GM21619 (cell line): ENCODE data around the gene RAP2A.

Experiments used
- ATAC-seq: cut with Tn5 transposase; IDR thresholded peaks from one replicate; pipeline ENCODE4 v1.9.1; 2021; ENCODE audit not compliant: unreplicated experiment

RAP2A gene

DNA sequence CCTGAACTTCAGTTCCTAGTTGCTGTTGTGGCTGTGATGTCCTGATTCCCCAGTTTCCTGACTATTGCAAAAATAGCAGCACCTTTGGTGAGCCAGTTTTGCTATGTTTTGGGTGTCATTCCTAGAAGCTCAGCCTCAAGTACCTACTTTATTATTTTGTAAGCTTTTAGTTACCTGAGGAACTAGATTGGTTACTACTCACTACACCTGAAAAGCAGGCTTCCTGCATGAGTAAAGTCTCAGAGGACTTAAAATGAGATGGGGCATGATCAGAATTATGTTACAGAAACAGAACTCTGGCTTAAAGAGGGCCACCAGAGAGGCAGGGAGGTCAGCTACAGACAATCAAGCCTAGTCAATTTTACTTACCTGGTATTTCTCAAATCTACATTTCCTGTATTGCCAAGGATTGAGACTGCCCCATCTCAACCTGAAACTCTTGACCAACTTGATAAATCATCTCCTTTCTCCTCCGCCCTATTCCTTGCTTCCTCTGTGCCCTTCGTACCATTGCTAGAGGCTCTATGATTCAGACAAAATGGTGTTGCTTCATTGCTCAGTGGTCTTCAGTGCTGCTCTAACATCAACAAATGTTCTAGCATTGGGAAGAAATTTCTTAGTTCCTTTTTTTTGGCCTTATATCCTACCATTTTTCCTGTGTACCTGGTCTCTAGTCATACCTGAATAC lies 58.9 kb downstream of the RAP2A start:
- no peak for ATAC-seq

DNA sequence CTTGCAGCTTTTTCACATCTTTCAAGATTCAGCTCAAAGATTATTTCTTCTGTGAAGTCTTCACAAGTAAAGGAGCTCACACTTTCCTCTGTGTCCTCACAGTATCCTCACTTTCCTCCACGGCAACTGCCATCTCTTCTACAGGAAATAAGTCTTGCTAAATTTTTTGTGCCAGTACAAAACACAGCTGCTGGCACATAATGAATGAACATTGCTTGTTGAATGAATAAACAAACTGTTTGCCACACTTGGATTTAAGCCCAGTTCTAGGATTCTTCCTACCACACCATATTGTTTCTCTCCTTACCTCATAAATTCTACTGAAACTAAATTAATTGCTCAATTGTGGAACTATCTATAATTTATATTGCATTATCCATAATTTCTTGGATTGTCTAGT lies 59.5 kb downstream of the RAP2A start:
- no peak for ATAC-seq

DNA sequence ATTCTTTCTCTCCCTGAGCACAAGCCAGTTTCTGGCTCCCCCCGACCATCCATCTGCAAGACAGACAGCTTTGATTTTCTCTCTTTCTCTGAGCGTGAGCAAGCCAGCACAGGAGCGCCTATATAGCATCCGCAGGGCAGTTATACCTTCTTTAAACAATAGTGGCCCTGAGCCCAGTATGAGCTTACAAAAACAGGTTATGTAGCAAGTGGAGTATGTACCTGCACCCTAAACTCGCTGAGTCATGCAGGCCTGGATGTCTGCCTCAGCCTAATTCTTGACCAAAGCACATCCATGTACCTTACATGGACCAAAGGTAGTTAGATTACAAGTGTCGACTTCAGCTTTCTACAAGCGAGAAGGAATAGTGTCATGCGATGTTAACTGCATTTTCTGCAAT lies 61.7 kb downstream of the RAP2A start:
- no peak for ATAC-seq

GRCh38 chr13:97496511-97496910 lies 62.5 kb downstream of the RAP2A start:
- ATAC-seq: no peak

DNA sequence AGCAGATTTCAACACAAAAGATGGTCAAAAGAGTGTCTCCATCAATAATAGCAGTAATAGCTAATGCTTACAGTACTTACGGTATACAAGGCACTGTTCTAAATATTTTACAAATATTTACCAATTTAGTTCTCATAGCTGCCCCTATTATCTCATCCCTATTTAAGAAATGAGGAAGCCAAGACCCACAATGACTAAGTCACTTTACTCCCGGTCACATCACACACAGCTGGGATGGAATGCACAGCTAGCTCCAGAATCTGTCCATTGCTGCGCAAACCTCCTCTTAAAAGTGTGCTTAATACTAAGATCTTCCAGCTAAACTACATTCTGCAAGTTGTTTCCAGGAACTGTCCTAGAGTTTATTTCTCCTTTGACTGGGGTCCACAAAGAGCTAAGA lies 63.4 kb downstream of the RAP2A start:
- ATAC-seq: no peak

DNA sequence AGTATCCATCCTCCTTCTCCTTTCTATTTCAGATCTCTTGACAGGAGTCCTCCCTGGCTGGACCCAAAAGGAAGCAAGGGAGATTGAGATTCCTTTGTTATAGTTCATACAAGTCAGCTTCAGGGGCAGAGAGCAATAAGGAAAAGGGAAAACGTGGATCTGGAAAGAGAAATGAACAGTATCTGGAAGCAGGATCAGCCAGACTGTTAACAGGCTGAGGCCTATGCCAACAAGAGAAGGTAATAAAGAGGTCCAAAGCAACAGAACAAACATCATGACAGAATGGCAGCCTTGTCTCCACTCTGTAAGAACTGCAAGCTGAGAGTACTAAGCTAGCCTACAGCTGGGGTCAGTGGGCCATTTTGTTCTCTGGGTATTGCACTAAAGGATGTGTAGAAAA lies 64.5 kb downstream of the RAP2A start:
- ATAC-seq: no peak

DNA sequence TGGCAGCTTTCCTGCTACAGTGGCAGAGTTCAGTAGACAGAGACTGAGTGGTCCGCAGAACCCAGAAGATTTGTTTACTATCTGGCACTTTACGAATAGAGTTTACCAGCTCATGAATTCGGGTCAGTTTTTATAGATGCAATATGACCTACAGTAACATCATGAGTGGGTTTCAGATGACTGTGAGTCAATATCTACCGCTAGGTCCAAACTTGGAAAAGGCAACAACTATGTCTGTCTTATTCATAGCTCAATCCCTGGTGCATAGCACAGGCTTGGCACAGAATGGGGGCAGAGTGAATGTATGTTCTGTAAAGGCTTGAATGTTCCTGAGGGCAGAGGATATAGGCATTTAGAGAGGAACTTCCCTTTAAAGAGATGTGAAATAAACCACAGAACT lies 65.2 kb downstream of the RAP2A start:
- ATAC-seq: no peak

DNA sequence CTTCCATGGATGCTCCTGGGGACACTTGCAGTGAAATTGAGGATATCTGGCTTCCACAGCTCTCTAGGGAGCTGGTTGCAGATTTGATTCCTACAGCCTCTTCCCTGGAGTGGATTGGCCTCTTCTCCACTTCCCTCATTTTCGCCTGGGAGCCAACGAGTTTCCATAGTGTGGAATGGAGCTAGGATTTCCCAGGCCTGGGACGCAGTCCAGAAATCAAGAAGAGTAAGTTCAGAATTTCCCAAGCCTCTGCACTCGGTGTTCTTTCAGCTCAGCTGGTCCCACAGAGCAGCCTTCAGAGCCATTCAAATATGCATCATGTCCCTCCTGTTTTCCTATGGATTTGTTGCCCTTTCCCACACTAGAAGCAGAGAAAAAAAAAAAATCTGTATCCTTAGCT lies 68.2 kb downstream of the RAP2A start:
- ATAC-seq: no peak

- no peak for ATAC-seq
These were observed 68.7 kb downstream of the RAP2A start for GRCh38 chr13:97502706-97503105.

GRCh38 chr13:97505017-97505416 lies 71.0 kb downstream of the RAP2A start:
- ATAC-seq: no peak

DNA sequence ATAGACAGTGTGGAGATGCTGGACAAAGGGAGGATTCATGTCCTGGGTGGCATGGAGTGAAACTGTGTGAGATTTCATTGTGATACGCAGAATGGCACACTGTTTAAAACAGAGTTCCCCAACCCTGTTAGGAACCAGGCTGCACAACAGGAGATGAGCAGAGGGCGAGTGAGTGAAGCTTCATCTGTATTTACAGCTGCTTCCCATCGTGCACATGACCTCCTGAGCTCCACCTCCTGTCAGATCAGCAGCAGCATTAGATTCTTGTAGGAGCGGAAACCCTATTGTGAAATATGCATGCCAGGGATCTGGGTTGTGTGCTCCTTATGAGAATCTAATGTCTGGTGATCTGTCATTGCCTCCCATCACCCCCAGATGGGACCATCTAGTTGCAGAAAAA lies 72.5 kb downstream of the RAP2A start:
- no peak for ATAC-seq

DNA sequence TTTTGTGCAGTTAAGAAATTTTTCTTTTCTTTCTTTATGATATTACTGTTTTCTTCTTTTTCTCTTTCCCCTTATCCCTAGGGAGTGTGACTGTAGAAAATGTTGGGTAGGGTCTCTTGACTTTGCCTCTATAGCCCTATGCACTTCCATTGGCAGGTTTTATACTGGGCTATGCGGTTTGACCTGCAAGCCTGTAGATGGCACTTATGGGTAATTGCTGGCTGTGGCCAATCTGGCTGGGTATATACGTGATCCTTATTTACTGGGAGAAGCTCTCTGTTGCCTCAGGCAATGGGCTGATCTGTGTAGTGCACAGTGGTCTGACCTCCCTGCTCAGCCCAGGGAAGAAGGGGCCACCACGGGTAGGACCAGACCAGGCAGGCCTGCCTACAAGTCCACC lies 78.8 kb downstream of the RAP2A start:
- no peak for ATAC-seq

- no peak for ATAC-seq
These were observed 81.7 kb downstream of the RAP2A start for GRCh38 chr13:97515643-97516042.

DNA sequence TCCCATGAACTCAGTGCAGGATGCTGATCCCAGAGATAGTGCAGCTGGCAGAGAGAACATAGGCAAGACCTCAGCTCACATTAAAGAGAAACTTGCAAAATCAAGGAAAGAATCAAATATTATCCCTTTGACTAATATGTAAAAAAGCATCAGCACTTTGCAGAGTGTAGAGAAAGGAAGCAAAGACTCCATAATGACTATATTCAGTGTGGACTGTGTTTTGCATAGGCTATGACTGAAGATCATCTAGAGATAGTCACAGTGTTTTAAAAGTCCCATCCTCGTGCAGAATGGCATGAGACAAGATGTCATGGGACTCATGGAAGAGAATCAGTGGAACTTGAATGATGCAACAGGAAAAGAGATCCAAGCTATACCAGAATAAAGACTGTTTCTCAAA lies 84.0 kb downstream of the RAP2A start:
- ATAC-seq: no peak
